Keratinocyte (primary cell): ENCODE measurements around the gene SLC7A4.
"Not testable (repeated sequence)": the region's sequence is repeated elsewhere in the genome, so short reads cannot be mapped to it uniquely, and the experiment has no call there.

Experiments used
- EZH2 ChIP-seq: IDR thresholded peaks from one replicate; pipeline ENCODE4 v1.6.1; 2012; ENCODE audit warnings: inconsistent platforms, mild to moderate bottlenecking, low read length, moderate library complexity
- TF ChIP-seq, protein P1 (sequence below), 3 experiments: IDR thresholded peaks in 1 of 3; conservative IDR thresholded peaks in 1 of 3; optimal IDR thresholded peaks in 1 of 3; 2 replicates in 2 of 3; 3 replicates in 1 of 3; pipeline versions ENCODE3 to v1.5.1; 2011; ENCODE audit warnings: low read length in 3 of 3, mild to moderate bottlenecking in 3 of 3, moderate library complexity in 2 of 3, control low read depth in 1 of 3, inconsistent platforms in 1 of 3; ENCODE audit not compliant: insufficient read depth in 2 of 3; ENCODE audit errors: extremely low read depth in 1 of 3

DNA sequence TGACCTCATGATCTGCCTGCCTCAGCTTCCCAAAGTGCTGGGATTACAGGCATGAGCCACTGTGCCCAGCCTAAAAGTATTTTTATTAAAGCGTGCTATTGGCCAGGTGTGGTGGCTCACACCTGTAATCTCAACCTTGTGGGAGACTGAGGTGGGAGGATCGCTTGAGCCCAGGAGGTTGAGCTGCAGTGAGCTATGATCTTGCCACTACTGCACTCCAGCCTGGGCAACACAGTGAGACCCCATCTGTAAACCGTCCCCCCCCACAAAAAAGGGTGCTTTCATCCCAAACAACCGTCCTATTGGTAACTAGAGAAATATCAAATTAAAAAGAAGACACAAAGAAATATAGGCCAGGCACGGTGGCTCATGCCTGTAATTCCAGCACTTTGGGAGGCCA is 6.8 kb upstream of the SLC7A4 start:
- TF ChIP-seq, protein P1, sequence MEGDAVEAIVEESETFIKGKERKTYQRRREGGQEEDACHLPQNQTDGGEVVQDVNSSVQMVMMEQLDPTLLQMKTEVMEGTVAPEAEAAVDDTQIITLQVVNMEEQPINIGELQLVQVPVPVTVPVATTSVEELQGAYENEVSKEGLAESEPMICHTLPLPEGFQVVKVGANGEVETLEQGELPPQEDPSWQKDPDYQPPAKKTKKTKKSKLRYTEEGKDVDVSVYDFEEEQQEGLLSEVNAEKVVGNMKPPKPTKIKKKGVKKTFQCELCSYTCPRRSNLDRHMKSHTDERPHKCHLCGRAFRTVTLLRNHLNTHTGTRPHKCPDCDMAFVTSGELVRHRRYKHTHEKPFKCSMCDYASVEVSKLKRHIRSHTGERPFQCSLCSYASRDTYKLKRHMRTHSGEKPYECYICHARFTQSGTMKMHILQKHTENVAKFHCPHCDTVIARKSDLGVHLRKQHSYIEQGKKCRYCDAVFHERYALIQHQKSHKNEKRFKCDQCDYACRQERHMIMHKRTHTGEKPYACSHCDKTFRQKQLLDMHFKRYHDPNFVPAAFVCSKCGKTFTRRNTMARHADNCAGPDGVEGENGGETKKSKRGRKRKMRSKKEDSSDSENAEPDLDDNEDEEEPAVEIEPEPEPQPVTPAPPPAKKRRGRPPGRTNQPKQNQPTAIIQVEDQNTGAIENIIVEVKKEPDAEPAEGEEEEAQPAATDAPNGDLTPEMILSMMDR (optimal IDR thresholded peaks at IDR 0.05 in 1 of 3, IDR thresholded peaks at IDR 0.05 in 1 of 3, conservative IDR thresholded peaks at IDR 0.05 in 1 of 3; ENCODE audit: extremely low read depth in 1 of 3, insufficient read depth in 2 of 3, low read length in 3 of 3): not testable (repeated sequence)
- TF ChIP-seq EZH2: not testable (repeated sequence)
